A673 (cell line): Measurements from ENCODE around the gene ORC1. TPM values are rescaled to one million over a fixed set of nuclear protein-coding genes. Genes with fewer than 3 reads are reported as not detected.
A peak's percentile ranks its signal among the peaks of the same experiment; 100 is the strongest.

ENCODE experiments used
- BruUV-seq: library from RNA; stranded (reverse); fragments of 400-500 nt; replicated peaks from 2 replicates; lab custom pipeline; 2021; lab: Mats Ljungman, UMichigan
- CTCF ChIA-PET: fragments of 300-600 bp; sonication (Branson Sonifier 250); formaldehyde crosslinking; loops from one replicate; lab custom pipeline; 2022; ENCODE audit warnings: antibody characterized with exemption; lab: Charles Lee
- POLR2A ChIA-PET: fragments of 300-600 bp; sonication (Branson Sonifier 250); formaldehyde crosslinking; loops from one replicate; lab custom pipeline; 2022; ENCODE audit warnings: antibody characterized with exemption; ENCODE audit not compliant: low non-redundant PET; lab: Charles Lee
- DNase-seq: peaks from one replicate; pipeline ENCODE4 v3.0.0-alpha.2; 2015; ENCODE audit warnings: low spot score
- H3K27ac ChIP-seq: fragments of 200-600 bp; sonication (generic); 2 replicates; pipeline ENCODE4 v1.5.1; 2016; ENCODE audit warnings: mixed run types, low read depth, mild to moderate bottlenecking, mixed read lengths, antibody characterized with exemption, low read length; ENCODE audit not compliant: poor library complexity, severe bottlenecking
- H3K27me3 ChIP-seq: fragments of 200-600 bp; sonication (generic); replicated peaks from 2 replicates; pipeline ENCODE4 v1.6.1; 2017; ENCODE audit warnings: mixed run types, low read depth, mild to moderate bottlenecking, mixed read lengths, antibody characterized with exemption, low read length; ENCODE audit not compliant: insufficient read depth, poor library complexity
- H3K36me3 ChIP-seq: fragments of 200-600 bp; sonication (generic); 2 replicates; pipeline ENCODE4 v1.6.1; 2016; ENCODE audit warnings: mixed run types, mild to moderate bottlenecking, mixed read lengths, antibody characterized with exemption, low read length; ENCODE audit not compliant: insufficient read depth, poor library complexity, severe bottlenecking
- H3K4me1 ChIP-seq: fragments of 200-600 bp; sonication (generic); 2 replicates; pipeline ENCODE4 v1.6.1; 2017; ENCODE audit warnings: mixed run types, mild to moderate bottlenecking, mixed read lengths, antibody characterized with exemption, low read length; ENCODE audit not compliant: insufficient read depth, poor library complexity, severe bottlenecking
- H3K4me3 ChIP-seq: fragments of 200-600 bp; sonication (generic); 2 replicates; pipeline ENCODE4 v1.5.1; 2016; ENCODE audit warnings: low read depth, mixed run types, mild to moderate bottlenecking, mixed read lengths, low read length; ENCODE audit not compliant: poor library complexity, severe bottlenecking
- H3K9me3 ChIP-seq: fragments of 200-600 bp; sonication (generic); 2 replicates; pipeline ENCODE4 v1.6.1; 2016; ENCODE audit warnings: mixed run types, low read depth, mild to moderate bottlenecking, mixed read lengths, antibody characterized with exemption, low read length; ENCODE audit not compliant: poor library complexity, severe bottlenecking
- EZH2 ChIP-seq: fragments of 200-600 bp; sonication (generic); IDR thresholded peaks from 2 replicates; pipeline ENCODE4 v1.6.1; 2017; ENCODE audit warnings: borderline replicate concordance, low read depth, mild to moderate bottlenecking, mixed read lengths, antibody characterized with exemption, low read length; ENCODE audit not compliant: poor library complexity, severe bottlenecking
- intact Hi-C: fragments of 100-400 bp; cut with micrococcal nuclease; formaldehyde crosslinking; loops from one replicate; pipeline ENCODE4 v1.10.0; 2022; ENCODE audit not compliant: unreplicated experiment
- total RNA-seq: library from RNA; stranded (reverse); gene quantifications from 2 replicates; pipeline ENCODE4 v1.2.3, GENCODE V29; 2021
- TF ChIP-seq, protein P1 (sequence below): fragments of 300-800, 200-600 bp; sonication (generic); conservative IDR thresholded peaks from 2 replicates; pipeline ENCODE4 v1.5.1; 2017; ENCODE audit warnings: low read depth, mild to moderate bottlenecking, antibody characterized with exemption, low read length, moderate library complexity, mixed read lengths

ORC1 gene
- total RNA-seq, 1 experiment from 2014 or later, result 54.0 TPM

DNA sequence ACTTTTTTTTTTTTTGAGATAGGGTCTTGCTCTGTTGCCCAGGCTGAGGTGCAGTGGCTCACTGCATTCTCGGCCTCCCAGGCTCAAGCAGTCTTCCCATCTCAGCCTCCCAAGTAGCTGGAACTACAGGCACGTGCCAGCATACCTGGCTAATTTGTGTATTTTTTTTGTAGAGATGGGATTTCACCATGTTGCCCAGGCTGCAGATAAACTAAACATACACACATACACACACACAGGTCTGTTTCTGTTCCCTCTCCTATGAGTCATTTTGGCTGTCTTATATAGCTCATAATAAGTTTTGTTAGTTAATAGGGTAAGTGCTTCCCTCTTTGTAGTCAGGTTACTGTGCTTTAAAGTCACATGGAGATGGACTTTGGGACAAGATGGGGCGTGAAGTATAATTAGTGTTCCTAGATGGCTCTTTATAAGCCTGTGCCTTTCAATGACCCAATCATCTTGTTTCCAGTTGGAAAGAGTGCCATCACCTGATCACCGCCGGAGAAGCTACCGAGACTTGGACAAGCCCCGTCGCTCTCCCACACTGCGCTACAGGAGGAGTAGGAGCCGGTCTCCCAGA, 9.3 kb upstream of the ORC1 start:
- POLR2A ChIA-PET, result no interaction called here
- no TSS peak for BruUV-seq
- no peak for DNase-seq

DNA sequence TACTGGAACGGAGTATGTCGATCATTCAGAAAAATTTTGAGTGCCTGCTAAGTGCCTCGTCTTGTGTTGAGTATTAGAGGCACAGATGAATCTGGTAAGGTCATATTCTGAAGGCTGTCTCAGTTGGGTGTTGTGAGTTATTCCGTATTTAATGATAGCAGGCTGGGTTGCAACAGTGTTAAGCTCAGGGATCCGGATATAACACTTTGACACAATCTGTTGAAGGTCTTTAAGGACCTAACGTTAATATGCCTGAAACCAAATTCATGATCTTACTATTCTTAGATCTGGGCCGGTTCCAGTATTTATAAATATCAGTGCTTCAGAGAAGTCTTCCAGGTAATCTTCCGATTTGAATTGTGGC, 734 bp upstream of the ORC1 start:
- Histone ChIP-seq H3K4me3 (peak overlapping the region; percentile 83), H3K36me3 (peaks cover 52% of the 10 kb centered on the region), H3K9me3 (no peaks in the 10 kb centered on the region), H3K27me3 (no peaks in the 10 kb centered on the region), H3K27ac (peak overlapping the region; percentile 95), H3K4me1 (peaks cover 13% of the 10 kb centered on the region)
- ChIA-PET CTCF (interaction anchor here (0.9 kb wide), 1 partner anchor 281 kb away, joined by 3 read pairs; no protein-coding TSS in a partner anchor), POLR2A (interaction anchor here (1.2 kb wide), 1 partner anchor 350 kb away, joined by 3 read pairs; the partner anchor contains the start of gene TXNDC12)
- no TSS peak for BruUV-seq
- TF ChIP-seq, protein P1, sequence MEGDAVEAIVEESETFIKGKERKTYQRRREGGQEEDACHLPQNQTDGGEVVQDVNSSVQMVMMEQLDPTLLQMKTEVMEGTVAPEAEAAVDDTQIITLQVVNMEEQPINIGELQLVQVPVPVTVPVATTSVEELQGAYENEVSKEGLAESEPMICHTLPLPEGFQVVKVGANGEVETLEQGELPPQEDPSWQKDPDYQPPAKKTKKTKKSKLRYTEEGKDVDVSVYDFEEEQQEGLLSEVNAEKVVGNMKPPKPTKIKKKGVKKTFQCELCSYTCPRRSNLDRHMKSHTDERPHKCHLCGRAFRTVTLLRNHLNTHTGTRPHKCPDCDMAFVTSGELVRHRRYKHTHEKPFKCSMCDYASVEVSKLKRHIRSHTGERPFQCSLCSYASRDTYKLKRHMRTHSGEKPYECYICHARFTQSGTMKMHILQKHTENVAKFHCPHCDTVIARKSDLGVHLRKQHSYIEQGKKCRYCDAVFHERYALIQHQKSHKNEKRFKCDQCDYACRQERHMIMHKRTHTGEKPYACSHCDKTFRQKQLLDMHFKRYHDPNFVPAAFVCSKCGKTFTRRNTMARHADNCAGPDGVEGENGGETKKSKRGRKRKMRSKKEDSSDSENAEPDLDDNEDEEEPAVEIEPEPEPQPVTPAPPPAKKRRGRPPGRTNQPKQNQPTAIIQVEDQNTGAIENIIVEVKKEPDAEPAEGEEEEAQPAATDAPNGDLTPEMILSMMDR, result no peak
- no peak for TF ChIP-seq EZH2
- intact Hi-C loops, result no loop called here
- no peak for DNase-seq

More for the DNA sequence above, 9.3 kb upstream of the ORC1 start:
- TF ChIP-seq, protein P1, result no peak
- TF ChIP-seq EZH2, result no peak
- no peak overlapping the region for H3K4me3 ChIP-seq
- intact Hi-C loops, result no loop called here
- no peaks in the 10 kb centered on the region for H3K9me3 ChIP-seq
- no peaks in the 10 kb centered on the region for H3K4me1 ChIP-seq
- no peak overlapping the region for H3K27ac ChIP-seq
- peaks cover 88% of the 10 kb centered on the region for H3K36me3 ChIP-seq
- CTCF ChIA-PET, result no interaction called here
- no peaks in the 10 kb centered on the region for H3K27me3 ChIP-seq

DNA sequence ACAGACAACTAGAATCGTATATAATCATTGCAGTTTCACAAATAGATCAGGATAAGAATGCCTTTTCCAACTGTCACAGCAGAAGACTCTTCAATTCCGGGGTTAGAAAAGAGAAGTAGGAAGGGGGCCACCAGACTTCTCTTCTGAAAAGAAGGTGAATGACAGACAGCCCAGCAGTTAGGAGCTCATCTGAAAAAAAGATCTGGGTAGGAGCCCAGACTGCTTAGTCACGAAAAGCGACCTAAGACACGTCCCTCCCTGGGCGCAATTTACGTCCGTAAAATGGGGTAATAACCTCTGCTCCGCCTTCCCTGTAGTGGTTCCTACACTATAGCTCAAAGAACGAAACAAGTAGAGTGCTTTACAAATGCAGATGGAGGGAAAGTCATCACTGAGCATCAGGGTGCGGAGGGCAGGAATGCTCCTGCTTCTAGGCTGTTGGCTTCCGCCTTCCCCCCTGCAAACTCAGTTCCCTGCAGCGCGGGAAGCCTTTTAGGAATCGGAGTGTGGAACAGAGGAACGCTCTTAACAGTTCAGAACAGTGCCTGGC, 582 bp downstream of the ORC1 start:
- POLR2A ChIA-PET, result interaction anchor here (0.6 to 0.8 kb wide), 2 partner anchors 149 to 389 kb away, joined by 3 to 10 read pairs; partner anchors contain the start of gene TUT4
- Histone ChIP-seq H3K4me1 (peaks cover 13% of the 10 kb centered on the region), H3K9me3 (no peaks in the 10 kb centered on the region), H3K4me3 (peak overlapping the region; percentile 83), H3K36me3 (peaks cover 44% of the 10 kb centered on the region), H3K27me3 (no peaks in the 10 kb centered on the region), H3K27ac (peak overlapping the region; percentile 95)
- peak; percentile 73 for DNase-seq
- BruUV-seq, result TSS peak; percentile 51
- TF ChIP-seq, protein P1, result no peak
- TF ChIP-seq EZH2, result no peak
- intact Hi-C loops, result loop anchor here (1.0 kb wide), 1 partner anchor 283 kb away; no protein-coding TSS in a partner anchor
- CTCF ChIA-PET, result no interaction called here
